ENCODE measurements around the gene PPY.
"Not testable (repeated sequence)": the region's sequence is repeated elsewhere in the genome, so short reads cannot be mapped to it uniquely, and the experiment has no call there.

PPY gene

GRCh38 chr17:43901861-43902589 is 40.3 kb downstream of the PPY start:
- no peak for DNase-seq

- DNase-seq, result no peak
Observed at GRCh38 chr17:43900858-43901754, 41.2 kb downstream of the PPY start.

GRCh38 chr17:43900183-43900857 is 42.0 kb downstream of the PPY start:
- peak; percentile 57 to 83 (median 77) for DNase-seq

GRCh38 chr17:43898446-43898845 is 43.8 kb downstream of the PPY start:
- no peak for DNase-seq

DNA sequence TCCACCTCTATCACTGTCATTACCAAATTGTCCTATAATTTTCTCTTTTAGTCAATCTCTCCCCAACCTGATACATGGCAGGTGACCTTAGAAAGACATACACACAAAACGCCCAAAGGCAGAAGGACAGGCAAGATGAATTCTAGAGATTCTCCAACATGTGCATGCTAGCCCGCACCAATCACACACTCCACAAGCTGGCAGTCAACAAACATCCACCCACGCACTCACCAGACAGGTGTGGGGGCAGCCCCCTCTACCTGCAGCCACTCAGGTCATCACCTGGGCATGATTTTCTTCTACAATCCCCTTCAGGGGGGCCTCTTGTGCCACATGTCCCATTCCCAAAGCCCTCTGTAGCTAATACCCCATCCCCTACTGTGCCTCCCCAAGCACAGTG is 44.4 kb downstream of the PPY start:
- DNase-seq, result no peak

GRCh38 chr17:43894494-43894893 is 47.8 kb downstream of the PPY start:
- DNase-seq, result not testable (repeated sequence)

DNA sequence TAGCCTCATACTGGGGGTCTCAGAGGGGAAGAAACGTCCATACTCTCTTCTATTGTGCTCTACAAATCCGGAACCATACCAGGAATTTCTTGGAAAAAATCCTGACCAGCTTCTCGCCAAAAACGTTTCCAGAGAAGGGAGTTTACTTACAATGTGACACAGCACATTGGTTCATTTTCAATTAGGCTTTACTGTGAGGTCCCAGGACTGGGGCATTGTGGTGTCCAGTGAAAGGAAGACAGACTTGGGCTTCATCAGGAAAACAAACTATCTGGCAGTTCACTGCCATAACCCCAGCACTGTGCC is 49.7 kb downstream of the PPY start:
- DNase-seq, result no peak

DNA sequence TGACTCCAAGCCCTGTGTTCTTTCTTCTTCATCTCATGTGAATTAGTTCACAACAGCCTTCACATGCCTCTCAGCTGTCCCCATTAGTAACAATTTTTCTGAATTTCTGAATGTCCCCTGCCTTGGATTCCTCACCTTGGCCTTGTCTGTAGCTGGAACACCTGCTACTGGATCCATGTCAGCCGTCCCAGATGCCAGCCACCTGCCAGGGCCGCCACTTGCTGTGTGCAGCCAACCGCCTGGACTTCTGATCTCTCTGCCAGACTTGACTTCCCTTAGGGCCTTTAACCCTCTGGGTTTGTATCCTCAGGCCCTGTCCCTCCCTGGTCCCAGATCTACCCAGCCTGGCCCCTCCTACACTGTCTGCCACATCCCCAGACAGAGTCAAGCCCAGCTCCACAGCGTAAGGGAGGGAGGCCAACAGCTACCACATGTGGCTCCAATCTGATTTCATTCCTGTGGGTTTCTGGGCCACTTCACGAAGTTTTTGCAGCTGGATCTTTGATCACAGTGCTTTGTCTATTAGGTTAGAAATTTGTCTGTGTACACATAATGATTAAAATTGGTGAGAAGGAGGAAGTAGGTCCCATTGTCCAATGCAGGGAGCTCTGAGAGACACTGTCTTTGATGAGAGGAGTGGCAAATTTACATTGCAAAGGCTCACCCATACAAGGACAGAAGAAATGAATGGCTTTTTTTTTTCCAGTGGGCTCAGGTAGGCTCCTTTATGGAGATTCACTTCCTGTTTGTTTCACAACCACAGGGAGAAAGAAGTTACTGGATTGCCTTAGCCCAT is 50.2 kb downstream of the PPY start:
- DNase-seq, result no peak

Data from T-helper 2 cell (primary cell).